ENCODE measurements around the gene GAS2.

Gene GAS2

GRCh38 chr11:22685111-22685510 lies 18.7 kb downstream of the GAS2 start:
- DNase-seq (ENCODE audit: low spot score) = no peak
- in situ Hi-C loops (cut with MboI; ENCODE audit: low sequenced_read_pairs, unreplicated experiment) = no loop called here
- no peak for TF ChIP-seq CTCF (IDR thresholded peaks at IDR 0.05; ENCODE audit: borderline replicate concordance, control extremely low read depth, extremely low read depth, insufficient read depth, missing control alignments)

GRCh38 chr11:22688914-22689313 lies 22.5 kb downstream of the GAS2 start:
- in situ Hi-C loops (cut with MboI; ENCODE audit: low sequenced_read_pairs, unreplicated experiment) = no loop called here
- no peak for TF ChIP-seq CTCF (IDR thresholded peaks at IDR 0.05; ENCODE audit: borderline replicate concordance, control extremely low read depth, extremely low read depth, insufficient read depth, missing control alignments)
- DNase-seq (ENCODE audit: low spot score) = no peak

- in situ Hi-C loops (cut with MboI; ENCODE audit: low sequenced_read_pairs, unreplicated experiment) = no loop called here
- TF ChIP-seq CTCF (IDR thresholded peaks at IDR 0.05; ENCODE audit: borderline replicate concordance, control extremely low read depth, extremely low read depth, insufficient read depth, missing control alignments) = no peak
- DNase-seq (ENCODE audit: low spot score) = no peak
Measured at GRCh38 chr11:22690257-22690656, 23.8 kb downstream of the GAS2 start.

GRCh38 chr11:22690871-22691270 lies 24.5 kb downstream of the GAS2 start:
- in situ Hi-C loops (cut with MboI; ENCODE audit: low sequenced_read_pairs, unreplicated experiment) = no loop called here
- no peak for DNase-seq (ENCODE audit: low spot score)
- no peak for TF ChIP-seq CTCF (IDR thresholded peaks at IDR 0.05; ENCODE audit: borderline replicate concordance, control extremely low read depth, extremely low read depth, insufficient read depth, missing control alignments)

- in situ Hi-C loops (cut with MboI; ENCODE audit: low sequenced_read_pairs, unreplicated experiment) = no loop called here
- no peak for DNase-seq (ENCODE audit: low spot score)
- TF ChIP-seq CTCF (IDR thresholded peaks at IDR 0.05; ENCODE audit: borderline replicate concordance, control extremely low read depth, extremely low read depth, insufficient read depth, missing control alignments) = no peak
Measured at GRCh38 chr11:22699388-22699787, 33.0 kb downstream of the GAS2 start.

- TF ChIP-seq CTCF (IDR thresholded peaks at IDR 0.05; ENCODE audit: borderline replicate concordance, control extremely low read depth, extremely low read depth, insufficient read depth, missing control alignments) = no peak
- DNase-seq (ENCODE audit: low spot score) = no peak
Measured at GRCh38 chr11:22702031-22702430, 35.6 kb downstream of the GAS2 start.

GRCh38 chr11:22703040-22703439 lies 36.6 kb downstream of the GAS2 start:
- no peak for TF ChIP-seq CTCF (IDR thresholded peaks at IDR 0.05; ENCODE audit: borderline replicate concordance, control extremely low read depth, extremely low read depth, insufficient read depth, missing control alignments)
- DNase-seq (ENCODE audit: low spot score) = peak; percentile 9
- in situ Hi-C loops (cut with MboI; ENCODE audit: low sequenced_read_pairs, unreplicated experiment) = no loop called here

More at GRCh38 chr11:22702031-22702430, 35.6 kb downstream of the GAS2 start:
- in situ Hi-C loops (cut with MboI; ENCODE audit: low sequenced_read_pairs, unreplicated experiment) = no loop called here
